ENCODE measurements around the gene ZNF628.

- TF ChIP-seq, protein P1, sequence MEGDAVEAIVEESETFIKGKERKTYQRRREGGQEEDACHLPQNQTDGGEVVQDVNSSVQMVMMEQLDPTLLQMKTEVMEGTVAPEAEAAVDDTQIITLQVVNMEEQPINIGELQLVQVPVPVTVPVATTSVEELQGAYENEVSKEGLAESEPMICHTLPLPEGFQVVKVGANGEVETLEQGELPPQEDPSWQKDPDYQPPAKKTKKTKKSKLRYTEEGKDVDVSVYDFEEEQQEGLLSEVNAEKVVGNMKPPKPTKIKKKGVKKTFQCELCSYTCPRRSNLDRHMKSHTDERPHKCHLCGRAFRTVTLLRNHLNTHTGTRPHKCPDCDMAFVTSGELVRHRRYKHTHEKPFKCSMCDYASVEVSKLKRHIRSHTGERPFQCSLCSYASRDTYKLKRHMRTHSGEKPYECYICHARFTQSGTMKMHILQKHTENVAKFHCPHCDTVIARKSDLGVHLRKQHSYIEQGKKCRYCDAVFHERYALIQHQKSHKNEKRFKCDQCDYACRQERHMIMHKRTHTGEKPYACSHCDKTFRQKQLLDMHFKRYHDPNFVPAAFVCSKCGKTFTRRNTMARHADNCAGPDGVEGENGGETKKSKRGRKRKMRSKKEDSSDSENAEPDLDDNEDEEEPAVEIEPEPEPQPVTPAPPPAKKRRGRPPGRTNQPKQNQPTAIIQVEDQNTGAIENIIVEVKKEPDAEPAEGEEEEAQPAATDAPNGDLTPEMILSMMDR (IDR thresholded peaks at IDR 0.05), result no peak
- no peak for TF ChIP-seq POLR2A (IDR thresholded peaks at IDR 0.05)
These were observed 26.9 kb upstream of the ZNF628 start for GRCh38 chr19:55449469-55449868.
